ENCODE results near the gene WBP1L.

WBP1L gene

GRCh38 chr10:102781921-102782557 is 38.3 kb downstream of the WBP1L start:
- DNase-seq = no peak

- no peak for DNase-seq
Measured at GRCh38 chr10:102782673-102783551, 39.2 kb downstream of the WBP1L start.

- DNase-seq = no peak
Measured at GRCh38 chr10:102783568-102783967, 39.8 kb downstream of the WBP1L start.

- peak in 1 of 2 experiments; percentile 11 for DNase-seq
Measured at GRCh38 chr10:102785818-102786217, 42.1 kb downstream of the WBP1L start.

GRCh38 chr10:102791754-102792395 is 48.1 kb downstream of the WBP1L start:
- no peak for DNase-seq

DNA sequence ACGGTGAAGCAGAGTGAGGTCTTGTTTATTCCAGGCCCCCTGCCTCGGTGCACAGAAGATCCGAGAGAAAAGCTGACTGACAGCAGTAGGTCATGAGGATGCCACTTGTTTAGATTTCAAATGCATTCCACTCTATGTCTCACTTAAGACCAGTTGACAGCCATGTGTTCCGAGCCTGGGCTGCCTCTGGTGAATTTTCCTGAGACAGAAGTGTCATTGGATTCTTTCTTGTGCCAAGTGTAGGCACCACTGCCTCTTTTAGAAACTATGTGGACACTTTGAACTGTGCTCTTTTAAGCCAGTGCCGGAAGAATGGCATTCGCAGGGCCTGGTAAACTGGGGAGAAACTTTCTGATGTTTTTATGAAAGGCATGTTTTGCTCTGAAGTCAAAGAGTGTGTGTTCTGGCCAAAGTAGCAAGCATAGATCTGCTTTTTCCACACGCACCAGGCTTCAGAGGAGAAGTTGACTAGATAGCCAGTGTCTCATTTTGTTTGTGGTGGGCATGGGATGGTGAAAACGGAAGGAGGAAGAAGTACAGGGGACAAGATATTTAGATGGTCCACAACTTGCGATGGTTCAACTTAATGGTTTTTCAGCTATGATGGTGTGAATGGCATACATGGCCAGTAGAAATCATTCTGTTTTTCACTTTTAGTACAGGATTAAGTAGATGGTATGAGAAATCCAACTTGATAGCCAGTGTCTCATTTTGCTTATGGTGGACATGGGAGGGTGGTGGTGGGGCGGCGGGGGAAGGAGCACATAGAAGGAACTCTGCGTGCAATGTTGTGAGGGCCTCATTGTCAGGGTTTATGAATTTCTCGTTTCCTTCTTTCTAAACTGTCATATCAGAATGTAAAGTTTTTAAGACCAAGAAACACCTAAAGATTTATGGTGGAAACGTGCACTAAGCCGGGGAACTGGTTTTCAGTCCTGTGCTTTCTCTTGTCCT is 52.0 kb downstream of the WBP1L start:
- no peak for DNase-seq

GRCh38 chr10:102796407-102797176 is 52.8 kb downstream of the WBP1L start:
- DNase-seq = no peak

GRCh38 chr10:102799691-102800471 is 56.1 kb downstream of the WBP1L start:
- no peak for DNase-seq

DNA sequence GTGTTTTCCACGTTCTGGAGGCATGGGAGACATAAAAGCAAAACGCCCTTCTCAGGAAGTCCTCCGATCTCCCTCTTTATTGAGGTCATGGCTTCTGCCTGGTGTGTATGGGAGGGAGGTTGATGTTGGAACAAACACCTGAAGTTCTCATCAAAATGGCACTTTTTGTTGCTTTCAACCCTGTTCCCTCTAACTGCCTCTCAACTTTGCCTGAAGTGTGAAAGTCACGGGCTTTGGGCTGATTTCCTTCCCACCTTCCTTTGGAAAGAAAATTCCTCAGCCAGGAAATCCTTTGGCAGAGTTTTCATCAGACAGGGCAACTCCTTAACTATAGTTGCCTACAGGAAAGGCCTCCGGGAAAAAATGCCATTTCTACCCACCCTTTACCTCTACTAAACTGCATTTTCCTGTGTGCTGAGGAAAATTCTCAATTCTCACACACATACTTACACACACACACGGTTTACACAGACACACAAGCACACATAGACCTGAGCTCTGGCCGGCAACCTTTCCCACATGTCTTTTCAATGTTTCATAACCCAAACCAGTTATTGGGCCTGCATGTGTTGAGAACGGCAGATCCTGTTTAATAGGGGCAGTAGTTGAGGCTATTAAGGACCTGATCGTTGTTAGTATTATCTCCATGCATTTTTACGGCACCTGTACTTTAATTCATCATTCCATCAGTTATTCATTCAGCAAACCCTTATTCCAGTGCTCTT is 57.0 kb downstream of the WBP1L start:
- no peak for DNase-seq

GRCh38 chr10:102801496-102801895 is 57.7 kb downstream of the WBP1L start:
- DNase-seq = no peak

GRCh38 chr10:102801978-102802377 is 58.2 kb downstream of the WBP1L start:
- DNase-seq = peak in 1 of 2 experiments; percentile 7

GRCh38 chr10:102802920-102803534 is 59.3 kb downstream of the WBP1L start:
- DNase-seq = no peak

DNA sequence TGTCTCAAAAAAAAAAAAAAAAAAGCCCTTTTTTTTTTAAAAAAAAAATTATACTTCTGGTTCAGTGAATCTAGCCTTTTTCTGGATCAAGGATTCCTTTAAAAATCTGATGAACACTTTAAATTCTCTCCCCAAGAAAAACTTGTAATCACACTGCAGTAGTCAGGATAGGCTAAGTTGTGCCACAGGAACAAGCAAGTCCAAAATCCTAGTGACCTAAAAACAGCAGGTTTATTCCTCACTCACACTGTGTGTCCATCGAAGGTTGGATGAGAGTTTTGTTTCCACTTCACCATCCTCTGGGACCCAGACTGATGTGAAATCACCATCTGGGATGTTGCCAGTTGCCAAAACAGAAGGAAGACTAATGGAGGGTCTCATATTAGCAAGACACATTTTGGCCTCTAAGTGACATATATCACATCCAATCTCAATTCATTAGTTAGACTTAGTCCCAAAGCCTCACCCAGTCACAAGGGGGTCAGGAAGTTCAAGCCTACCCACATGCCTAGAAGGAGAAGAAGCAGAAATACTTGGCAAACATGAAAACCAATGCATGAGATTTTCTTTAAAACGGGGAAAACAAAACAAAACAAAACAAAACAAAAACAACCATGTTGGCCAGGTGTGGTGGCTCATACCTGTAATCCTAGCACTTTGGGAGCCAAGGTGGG is 60.8 kb downstream of the WBP1L start:
- DNase-seq = no peak

DNA sequence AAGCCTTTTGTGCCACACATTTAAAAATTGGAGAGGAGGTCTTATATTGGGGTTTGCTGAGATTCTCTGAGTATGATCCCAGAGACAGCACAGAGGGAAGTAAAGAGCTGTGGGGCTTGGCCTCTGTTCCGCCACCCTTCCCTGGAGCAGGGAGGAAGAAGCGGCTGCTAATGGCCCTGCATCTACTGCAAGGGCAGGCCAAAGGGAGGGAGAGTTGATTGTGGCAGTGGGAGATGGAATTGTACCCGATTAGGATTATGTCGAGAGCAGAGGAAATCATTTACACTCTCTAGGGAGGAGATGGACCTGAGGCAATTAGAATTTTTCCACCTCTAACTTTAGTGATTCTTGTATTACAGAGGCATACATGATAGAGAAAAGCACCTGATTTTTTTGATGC is 64.6 kb downstream of the WBP1L start:
- DNase-seq = no peak

- DNase-seq = no peak
Measured at GRCh38 chr10:102811346-102811745, 67.6 kb downstream of the WBP1L start.

- DNase-seq = peak; percentile 77 to 79
Measured at GRCh38 chr10:102812231-102812876, 68.6 kb downstream of the WBP1L start.

DNA sequence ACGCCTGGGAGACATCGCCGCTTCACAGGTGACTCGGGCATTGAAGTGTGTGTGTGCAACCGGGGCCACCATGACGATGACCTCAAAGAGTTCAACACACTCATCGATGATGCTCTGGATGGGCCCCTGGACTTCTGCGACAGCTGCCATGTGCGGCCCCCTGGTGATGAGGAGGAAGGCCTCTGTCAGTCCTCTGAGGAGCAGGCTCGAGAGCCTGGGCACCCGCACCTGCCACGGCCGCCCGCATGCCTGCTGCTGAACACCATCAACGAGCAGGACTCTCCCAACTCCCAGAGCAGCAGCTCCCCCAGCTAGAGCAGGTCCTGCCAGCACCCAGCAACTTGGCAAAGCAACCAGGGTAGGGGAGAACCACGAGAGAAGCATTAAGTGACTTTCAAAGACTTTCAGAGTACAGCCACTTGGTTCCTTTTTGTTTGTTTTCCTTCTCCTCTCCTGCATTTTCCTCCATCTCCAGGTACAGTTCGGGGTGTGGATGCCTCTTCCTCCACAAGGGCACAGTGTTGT is 69.3 kb downstream of the WBP1L start:
- DNase-seq = no peak

DNA sequence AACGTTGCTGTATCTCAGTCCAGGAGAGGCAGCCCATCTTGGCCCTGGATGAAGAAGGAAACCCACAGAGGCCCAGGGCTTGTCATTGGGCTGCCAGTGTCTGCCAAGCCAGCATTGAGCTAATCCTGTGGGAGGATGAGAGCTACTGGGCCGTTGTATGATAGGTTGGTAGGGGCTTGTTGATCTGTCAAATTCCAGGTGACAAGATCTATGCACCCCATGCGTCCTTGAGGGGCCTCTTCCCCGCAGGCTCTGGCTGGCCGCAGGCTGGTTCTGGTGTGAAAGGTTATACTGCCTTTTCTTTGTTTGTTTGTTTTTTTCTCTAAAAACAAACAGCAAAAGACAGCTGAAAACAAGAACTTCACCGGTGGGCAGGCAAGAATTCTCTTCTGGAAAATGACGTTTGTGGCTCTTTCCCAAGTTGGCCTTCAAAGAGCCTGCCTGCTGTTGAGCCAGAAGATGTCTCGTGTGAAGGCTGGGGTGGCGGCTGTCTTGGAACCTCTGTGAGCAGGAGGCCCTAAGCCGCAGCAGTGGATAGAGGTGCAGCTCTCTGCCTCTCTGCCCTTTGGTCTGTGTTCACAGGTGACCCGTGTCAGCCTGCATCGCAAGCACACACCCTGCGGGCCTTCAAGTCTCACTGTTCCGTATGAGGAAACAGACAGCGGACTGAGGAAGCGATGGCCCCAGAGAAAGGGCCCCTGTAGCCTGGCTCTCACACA is 70.1 kb downstream of the WBP1L start:
- DNase-seq = no peak

All from AML-193 (cell line).